Activated CD8-positive, alpha-beta memory T cell treated with anti-CD3 and anti-CD28 coated beads, Interleukin-2, amount 50 U/mL, for 1 hour (primary cell): ENCODE data around the gene RBM28.
"Not testable (repeated sequence)": the region's sequence is repeated elsewhere in the genome, so short reads cannot be mapped to it uniquely, and the experiment has no call there.

Experiments used
- DNase-seq: peaks from one replicate; pipeline ENCODE4 v3.0.0-alpha.2; 2020; ENCODE audit errors: extremely low read depth

Gene RBM28

DNA sequence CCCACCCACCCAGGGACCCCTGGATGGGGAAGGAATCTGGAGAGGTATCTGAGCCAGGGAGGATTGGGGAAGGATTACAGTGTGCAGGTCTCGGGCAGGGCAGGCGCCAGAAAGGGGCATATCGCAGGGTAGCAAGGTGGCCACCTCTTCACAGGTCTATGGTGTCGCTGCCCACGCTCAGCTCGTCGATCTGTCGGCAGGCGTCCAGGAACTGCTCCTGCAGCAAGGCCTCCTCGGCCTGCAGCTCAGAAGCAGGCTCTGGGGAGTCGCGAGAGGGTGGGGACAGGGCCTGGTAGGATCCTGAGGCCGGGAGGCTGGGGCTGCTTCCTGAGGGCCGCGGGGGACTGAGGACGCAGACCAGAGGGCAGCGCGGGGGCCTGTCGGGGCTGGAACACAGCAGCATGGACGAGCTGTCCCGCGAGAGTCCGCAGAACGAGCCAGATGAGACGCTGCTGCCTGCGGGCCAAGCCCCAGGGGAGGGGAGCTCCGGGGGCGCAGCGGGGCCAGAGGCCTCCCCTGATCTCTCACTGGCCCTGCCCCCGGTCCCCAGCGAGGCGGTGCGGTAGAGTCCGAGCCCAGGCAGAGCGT lies 7.1 kb upstream of the RBM28 start:
- no peak for DNase-seq

DNA sequence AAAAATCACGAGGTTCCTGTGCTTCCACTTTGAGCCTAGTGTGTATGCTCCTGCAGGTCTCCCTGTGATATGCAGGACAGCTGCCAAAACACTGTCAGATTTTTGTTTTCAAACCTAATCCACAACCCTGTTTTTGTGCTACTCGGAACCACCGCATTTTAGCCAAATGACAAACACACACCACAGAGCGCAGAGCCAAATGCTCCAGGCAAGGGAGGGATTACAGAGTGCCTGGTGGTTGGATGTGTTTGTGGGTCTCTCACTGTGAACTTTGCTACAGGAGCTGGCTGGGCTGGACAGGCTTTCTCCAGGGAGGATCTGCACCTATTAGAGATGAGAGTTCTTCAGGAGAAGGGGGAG lies 5.7 kb upstream of the RBM28 start:
- DNase-seq, result no peak

DNA sequence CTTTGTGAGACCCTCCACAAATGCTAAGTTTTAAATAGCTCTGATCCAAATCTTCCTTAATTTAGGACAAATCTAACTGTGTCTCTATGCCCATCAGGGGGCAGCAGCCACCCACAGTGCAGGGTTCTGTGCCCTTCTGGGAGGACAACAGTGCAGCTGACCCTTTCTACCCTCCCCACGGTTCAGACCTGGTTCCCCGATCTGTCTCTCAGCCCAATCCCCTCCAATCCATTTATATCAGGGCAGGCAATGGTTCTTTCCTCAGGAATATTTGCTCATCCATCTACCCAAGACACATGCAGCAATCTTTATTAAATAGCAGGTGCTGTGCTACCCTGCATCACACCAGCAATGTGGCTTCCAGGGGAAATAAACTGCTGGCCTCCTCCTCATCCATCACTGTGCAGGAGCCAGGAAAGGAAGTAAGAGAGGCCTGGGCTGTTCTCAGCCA lies 4.0 kb upstream of the RBM28 start:
- DNase-seq, result no peak

GRCh38 chr7:128344431-128344774 lies 695 bp upstream of the RBM28 start:
- no peak for DNase-seq

- no peak for DNase-seq
Observed at GRCh38 chr7:128341733-128342132, 2.0 kb downstream of the RBM28 start.

- no peak for DNase-seq
Observed at GRCh38 chr7:128335730-128336129, 8.0 kb downstream of the RBM28 start.

DNA sequence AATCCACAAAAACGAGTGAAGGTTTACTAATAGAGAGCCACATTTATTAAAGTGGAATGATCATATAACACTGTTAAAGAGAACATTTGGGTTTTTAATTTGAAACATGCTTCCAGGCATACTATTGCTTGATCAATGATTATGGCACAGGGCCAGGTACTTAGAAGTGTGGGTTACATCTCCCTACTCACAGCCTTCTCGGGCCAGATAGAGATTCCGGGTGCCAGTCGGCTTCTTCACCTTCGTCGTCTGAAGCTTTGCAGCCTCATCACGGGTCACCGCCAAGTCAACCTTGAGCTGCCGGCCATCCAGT lies 19.4 kb downstream of the RBM28 start:
- DNase-seq, result no peak

- no peak for DNase-seq
Observed at GRCh38 chr7:128323459-128324367, 20.0 kb downstream of the RBM28 start.

DNA sequence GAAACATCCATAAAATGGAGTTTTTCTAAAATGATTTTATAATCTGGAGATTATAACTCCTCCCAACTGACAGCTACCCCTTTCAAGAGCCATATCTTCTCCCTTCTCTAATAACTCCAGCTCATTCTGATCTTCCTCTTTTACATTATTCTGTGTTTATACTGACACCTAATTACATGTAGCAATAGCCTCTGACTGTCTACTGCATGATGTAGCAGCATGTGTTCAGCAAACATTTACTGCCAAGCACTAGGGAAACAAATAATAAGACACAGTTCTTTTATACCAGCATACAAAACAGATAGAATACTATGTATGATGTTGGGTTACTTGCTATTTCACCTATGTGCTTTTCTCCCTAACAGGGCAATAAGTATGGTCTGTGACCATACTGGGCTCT lies 20.7 kb downstream of the RBM28 start:
- DNase-seq, result no peak

DNA sequence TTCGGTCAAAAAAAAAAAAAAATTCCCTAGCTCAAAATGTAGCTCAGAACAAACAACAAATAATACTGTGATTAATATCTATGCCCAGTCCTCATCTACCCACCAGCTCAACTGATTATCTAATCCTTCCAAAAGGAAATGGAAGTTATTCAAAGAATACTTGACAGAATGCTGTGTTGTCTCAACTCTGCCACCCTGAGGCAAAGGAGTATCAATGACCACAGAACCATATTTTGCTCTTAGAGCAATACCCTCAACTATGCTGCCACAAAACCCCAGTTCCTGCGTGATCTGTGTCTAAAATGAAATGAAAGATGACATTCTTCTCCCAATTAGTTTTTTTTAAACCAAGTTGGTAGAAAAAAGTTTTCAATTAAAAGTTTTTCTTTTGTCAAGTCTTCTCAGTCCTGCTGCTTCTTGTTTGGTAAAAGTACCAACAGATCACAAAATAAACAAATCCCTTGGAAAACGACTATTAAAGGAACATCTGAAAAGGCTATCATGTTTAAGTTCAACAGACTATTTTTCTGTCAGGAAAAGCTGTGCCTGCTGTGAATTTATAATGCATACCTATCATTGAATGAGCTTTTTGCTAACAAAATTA lies 21.6 kb downstream of the RBM28 start:
- DNase-seq, result peak; percentile 10

DNA sequence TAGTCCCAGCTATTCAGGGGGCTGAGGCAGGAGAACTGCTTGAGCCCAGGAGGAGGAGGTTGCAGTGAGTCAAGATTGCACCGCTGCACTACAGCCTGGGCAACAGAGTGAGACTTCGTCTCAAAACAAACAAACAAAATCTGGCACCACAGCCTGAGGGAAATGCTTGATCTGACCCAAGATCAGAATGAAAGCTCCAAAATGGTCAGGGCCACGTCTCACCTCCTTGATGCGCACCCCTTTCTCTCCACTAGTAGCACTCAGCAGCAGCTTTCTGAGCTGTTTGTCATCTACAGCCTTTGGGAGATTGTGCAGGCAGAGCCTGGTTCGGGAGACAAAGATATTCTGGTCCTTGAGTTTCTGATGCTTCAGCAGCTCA lies 22.7 kb downstream of the RBM28 start:
- DNase-seq, result no peak

DNA sequence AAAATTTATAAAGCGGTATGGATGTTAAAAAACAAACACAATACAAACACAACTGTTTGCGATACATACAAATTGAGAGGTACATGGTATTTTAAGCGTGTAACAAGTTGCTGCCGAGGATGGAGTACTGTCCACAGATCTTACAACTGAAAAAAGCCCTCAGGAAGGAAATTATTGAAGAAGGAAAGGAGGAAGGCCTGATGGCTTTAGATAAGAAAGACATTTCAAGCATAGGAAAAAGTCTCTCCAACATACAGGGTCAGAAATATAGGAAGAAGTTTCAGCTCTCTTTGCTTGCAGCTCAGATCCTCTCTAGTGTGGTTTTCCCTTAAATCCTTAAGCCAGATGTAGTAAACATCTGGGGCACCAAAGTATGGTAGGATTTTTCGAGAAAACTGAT lies 25.0 kb downstream of the RBM28 start:
- DNase-seq, result no peak

DNA sequence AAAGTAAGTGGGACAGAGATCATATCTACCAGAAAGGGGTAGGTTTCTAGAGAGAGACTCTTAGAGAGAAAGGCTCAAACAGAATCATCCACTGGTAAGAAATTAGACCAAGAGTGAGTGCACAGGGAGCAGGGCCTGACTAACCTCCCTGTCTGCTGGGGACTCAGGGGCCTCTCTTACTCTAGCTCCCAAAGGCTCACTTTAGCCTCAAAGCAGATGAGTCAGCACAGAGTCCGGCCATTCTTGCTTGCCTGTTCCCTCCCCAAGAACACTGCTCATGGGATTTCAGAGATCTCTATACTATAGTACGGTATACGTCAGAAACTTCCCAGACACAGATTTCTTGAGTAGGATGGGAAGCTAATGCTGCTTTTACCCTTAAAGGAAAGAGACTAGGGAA lies 32.7 kb downstream of the RBM28 start:
- DNase-seq, result no peak

DNA sequence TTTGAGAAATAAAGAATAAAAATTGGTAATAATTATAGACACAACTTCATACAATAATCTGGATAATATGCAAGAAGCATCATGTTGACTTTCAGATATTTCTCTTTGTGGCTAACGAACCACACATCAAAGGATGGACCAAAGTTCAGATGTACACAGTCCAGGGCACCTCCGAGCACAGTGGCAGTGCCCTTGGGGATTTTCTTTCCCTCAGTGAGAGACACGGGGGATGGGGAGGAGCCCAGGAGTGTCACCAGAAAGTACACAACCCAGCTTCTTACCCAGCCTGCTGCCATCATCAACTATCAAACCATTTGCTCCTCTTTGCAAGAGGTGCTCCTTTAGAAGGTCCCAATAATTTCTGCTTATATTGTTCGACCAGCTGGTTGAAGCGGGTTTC lies 33.2 kb downstream of the RBM28 start:
- no peak for DNase-seq

GRCh38 chr7:128309976-128310375 lies 33.7 kb downstream of the RBM28 start:
- DNase-seq, result no peak

GRCh38 chr7:128309124-128309523 lies 34.6 kb downstream of the RBM28 start:
- no peak for DNase-seq

DNA sequence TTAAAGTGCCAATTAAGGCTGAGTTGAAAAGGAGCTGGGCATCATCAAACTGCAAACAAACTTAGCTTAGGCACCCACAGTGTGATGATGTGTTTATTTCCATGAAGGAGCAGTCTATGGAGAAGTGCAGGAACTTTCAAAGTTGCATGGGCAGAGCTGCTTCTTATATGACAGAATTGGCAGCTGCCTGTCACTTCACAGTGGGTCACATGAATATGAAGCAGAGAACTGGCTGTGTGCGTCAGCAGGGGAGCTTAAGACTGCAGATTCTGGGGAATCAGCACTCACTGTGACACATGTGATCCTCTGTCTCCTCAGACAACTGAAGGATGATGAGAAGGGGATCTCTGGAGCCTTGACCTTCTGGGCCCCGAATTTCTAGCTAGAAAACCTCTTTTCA lies 36.6 kb downstream of the RBM28 start:
- no peak for DNase-seq

DNA sequence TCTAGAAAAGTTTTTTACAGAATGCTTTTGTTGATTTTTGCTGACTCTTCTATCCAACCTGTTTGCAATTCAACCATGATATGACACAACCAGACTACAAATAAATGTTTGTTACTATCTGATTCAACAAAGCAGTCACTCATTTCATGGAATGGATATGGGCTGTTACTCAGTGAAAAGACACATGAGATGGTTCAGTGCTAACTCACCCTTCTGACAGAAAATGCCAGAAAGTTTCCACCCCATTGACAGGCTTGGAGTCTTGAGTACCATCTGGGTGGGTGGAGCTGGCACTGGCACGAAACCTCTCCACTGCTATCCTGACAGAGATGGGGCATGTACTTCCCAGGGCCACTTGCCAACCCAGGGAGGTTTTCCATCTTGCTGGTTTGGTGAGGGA lies 39.5 kb downstream of the RBM28 start:
- no peak for DNase-seq

GRCh38 chr7:128303643-128304042 lies 40.1 kb downstream of the RBM28 start:
- no peak for DNase-seq

GRCh38 chr7:128303133-128303532 lies 40.6 kb downstream of the RBM28 start:
- DNase-seq, result no peak

GRCh38 chr7:128302139-128302538 lies 41.6 kb downstream of the RBM28 start:
- DNase-seq, result no peak

GRCh38 chr7:128299109-128299607 lies 44.5 kb downstream of the RBM28 start:
- DNase-seq, result no peak

- not testable (repeated sequence) for DNase-seq
Observed at GRCh38 chr7:128298004-128298403, 45.7 kb downstream of the RBM28 start.
